ENCODE measurements around the gene SELENOP.
A peak's percentile ranks its signal among the peaks of the same experiment; 100 is the strongest.

SELENOP gene

DNA sequence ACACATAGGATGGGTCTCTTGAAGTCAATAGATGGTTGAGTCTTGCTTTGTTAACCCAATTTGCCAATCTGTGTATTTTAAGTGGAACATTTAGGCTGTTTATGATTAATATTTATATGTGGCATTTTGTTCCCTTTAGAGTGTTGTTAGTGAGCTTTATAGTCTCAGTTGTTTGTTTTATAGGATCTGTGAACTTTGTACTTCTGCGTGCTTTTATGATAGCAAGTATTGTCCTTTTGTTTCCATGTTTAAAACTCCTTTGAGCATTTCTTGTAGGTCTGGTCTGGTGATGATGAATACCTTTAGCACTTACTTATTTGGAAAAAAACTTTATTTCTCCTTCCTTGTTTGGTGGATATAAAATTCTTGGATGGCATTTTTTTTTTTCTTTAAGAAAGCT is 23.8 kb downstream of the SELENOP start:
- no peak for DNase-seq

DNA sequence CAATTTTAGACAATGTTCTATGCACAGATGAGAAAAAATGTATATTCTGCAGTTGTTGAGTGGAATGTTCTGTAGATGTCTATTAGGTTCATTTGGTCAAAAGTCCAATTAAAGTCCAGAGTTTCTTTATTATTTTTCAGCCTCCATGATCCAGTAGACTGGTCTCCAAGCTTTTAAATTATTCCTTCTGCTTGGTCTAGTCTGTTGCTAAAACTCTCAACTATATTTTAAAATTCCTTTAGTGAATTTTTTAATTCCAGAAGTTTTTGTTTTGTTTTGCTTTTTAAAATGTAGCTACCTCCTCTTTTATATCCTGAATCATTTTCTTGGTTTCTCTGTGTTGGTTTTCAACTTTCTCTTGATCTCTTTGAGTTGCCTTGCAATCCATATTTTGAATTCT is 24.6 kb downstream of the SELENOP start:
- no peak for DNase-seq

DNA sequence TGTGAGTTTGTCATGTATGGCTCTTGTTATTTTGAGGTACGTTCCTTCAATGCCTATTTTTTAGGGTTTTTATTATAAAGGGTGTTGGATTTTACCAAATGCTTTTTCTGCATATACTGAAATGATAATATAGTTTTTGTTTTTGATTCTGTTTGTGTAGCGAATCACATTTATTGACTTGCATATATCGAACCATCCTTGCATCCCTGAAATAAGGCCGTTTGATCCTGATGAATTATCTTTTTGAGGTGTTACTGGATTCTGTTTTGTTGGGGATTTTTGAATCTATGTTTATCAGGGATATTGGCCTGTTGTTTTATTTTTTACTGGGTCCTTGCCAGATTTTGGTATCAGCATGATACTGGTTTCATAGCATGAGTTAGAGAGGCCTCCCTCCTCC is 25.9 kb downstream of the SELENOP start:
- no peak for DNase-seq

DNA sequence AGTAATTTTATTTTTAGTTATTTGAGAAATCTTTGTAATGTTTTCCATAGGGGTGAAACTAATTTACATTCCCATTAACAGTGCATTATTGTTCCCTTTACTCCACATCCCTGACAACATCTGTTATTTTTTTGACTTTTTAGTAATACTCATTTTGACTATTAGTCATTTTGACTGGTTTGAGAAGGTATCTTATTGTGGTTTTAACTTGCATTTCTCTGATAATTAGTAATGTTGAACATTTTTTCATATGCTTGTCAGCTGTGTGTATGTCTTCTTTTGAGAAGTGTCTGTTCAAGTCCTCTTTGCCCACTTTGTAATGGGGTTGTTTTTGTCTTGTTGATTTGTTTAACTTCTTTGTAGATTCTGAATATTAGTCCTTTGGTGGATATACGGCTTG is 27.6 kb downstream of the SELENOP start:
- no peak for DNase-seq

DNA sequence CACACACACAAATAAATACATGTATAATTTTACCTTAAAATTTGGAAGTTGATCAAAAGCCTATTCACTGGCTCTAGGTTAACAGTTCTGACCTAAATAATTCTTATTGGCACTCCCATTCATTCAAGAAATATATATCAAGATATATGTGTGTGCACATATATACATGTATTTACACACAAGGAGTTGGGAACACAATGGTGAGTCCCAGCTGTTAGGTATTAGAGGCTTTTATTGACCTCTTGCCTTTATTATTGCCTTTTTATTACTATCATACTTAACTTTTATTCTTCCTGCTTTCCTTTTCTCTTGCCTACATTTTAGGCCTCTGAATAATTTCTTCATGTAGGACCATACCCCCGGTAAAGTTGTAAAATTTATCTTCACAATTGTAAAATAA is 30.1 kb downstream of the SELENOP start:
- no peak for DNase-seq

DNA sequence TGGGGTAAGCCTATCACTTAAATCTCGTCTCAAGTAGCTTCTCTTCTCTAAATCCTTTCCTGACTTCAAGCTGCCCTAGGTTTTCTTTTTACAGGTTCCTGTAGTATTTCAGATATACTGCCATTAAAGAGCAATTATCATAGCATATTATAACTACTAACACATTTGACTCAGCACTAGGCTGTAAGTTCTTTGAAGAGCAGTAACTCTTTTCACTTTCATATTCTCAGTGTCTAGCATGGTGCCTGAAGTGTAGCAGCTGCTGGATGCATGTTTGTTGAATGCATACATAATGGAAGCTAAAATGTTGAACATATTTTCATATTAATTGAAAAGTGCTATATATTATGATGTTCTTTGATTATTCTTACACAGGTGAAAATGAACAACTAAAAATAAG is 32.6 kb downstream of the SELENOP start:
- no peak for DNase-seq

DNA sequence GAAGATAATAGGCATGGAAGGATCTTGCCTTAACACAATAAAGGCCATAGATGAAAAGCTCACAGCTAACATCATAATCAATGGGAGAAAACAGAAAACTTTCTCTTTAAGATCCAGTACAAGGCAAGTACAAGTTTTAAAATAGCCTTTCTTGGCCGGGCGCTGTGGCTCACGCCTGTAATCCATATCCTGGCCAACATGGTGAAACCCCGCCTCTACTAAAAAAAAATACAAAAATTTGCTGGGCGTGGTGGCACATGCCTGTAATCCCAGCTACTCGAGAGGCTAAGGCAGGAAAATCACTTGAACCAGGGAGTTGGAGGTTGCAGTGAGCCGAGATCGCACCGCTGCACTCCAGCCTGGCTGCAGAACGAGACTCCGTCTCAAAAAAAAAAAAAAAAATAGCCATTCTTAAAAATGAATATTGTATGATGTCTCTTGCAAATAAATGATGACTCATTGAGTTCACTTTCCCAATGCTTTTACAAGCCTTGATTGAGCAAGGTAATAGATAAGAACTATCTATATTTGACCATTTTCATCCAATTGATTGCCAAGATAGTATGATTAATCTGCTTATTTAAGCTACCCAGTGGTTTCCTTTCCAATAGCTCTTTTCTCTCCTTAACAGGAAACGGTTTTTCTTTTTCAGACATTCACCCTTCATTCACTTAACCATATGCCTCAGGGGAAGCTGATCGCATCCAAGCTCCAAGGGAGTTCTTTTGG is 39.3 kb downstream of the SELENOP start:
- DNase-seq: no peak

DNA sequence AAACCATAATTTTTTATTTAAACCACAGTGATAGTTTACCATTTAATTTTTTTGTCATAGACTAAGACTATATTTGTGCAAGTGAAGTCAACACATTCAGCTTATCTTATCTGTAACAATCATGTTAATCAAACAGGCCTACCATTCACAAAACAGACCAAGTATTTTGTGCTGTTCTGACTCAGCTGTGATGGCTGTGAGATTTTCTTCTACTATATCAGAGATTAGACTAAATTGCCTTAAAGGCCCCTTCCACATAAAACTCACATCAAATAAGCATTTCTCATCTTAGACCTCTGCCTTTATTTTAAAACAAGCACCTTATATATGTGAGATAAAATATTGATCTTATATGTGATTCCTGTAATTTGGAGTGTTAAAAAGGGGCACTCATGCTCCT is 41.7 kb downstream of the SELENOP start:
- no peak for DNase-seq

DNA sequence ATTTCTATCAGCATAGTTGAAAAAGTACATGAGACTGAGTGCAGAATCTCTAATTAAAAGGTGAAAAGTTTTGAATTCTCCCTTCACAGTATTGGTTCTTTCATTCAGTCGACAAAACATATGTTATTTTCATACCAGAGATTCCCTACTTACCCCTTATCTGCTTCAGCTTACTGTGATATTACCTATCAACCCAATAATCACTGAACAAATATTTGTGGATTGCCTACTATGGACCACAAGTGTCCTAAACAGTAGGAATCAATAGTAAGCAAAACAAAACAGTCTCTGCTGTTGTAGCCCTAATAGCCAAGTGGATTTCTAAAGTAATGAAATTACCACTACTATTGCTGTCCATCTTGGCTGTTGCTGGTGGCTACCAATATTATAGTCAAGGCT is 43.6 kb downstream of the SELENOP start:
- no peak for DNase-seq

DNA sequence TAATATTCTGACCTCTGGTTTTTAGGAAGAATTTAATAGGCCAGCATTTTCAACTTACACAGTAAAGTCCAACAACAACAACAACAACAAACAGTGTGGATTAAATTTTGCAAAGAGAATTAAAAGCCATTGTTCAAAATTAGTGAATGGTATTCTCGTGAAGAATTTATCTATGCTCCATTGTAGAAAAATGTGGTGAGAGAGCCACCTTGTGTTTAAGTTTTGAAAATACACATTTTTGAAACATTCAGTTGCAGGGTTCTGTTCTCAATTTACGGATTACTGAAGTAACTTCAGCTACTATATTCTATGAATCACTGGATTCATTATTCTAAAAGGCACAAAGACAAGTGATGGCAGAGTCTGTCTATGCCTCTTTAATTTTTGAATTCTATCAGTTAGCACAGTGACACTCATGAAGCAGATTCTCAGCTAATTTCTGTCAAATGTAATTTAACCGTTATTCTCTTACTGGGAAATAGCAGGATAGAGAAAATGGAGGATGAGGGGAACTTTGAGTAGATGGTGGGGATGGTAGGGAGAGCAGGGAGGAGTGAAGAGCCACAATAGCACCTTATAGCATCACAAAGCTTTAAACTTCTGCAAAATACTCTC is 44.1 kb downstream of the SELENOP start:
- peak; percentile 37 for DNase-seq

DNA sequence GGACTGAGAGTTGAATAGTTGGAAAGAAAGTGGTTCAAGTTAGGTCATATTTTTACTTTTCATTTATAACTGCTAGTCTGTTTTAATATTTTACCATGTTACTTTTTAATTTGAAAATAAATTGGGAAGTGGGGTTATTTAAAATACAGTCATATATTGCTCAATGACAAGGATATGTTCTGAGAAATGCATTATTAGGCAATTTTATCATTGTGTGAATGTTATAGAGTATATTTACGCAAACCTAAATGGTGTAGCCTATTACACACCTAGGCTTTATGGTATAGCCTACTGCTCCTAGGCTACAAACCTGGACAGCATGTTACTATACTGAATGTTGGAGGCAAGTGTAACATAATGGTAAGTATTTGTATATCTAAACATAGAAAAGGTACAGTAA is 49.9 kb downstream of the SELENOP start:
- no peak for DNase-seq

DNA sequence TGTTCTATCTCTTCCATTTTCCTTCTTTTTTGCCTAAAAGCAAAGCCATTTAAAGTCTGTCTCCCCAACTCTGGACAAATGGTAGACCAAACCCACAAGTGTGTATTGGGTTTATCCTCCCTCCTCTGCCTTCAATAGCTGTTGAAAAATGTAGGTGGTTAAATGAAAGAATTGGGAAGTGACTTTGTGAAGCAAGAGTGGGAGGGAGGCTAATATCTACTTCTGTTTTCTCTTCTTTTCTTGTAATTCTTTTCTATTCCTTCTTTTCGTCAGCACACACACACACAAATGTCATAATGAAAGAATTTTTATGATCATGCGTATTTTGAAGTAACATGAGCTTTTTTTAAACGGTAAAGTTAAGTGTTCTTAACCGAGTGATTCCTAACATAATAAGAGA is 51.3 kb downstream of the SELENOP start:
- DNase-seq: no peak

DNA sequence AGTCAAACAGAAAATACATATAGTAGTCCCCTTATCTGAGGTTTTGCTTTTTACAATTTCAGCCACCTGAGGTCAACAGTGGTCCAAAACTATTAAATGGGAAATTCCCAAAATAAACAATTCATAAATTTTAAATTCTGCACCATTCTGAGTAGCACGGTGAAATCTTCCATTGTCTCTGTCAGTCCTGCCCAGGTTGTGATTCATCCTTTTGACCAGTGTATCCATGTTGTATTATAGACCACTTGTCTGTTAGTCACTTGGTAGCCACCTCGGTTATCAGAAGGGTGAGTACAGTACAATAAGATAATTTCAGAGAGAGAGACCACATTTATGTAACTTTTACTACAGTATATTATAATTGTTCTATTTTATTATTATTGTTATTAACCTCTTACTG is 52.2 kb downstream of the SELENOP start:
- no peak for DNase-seq

DNA sequence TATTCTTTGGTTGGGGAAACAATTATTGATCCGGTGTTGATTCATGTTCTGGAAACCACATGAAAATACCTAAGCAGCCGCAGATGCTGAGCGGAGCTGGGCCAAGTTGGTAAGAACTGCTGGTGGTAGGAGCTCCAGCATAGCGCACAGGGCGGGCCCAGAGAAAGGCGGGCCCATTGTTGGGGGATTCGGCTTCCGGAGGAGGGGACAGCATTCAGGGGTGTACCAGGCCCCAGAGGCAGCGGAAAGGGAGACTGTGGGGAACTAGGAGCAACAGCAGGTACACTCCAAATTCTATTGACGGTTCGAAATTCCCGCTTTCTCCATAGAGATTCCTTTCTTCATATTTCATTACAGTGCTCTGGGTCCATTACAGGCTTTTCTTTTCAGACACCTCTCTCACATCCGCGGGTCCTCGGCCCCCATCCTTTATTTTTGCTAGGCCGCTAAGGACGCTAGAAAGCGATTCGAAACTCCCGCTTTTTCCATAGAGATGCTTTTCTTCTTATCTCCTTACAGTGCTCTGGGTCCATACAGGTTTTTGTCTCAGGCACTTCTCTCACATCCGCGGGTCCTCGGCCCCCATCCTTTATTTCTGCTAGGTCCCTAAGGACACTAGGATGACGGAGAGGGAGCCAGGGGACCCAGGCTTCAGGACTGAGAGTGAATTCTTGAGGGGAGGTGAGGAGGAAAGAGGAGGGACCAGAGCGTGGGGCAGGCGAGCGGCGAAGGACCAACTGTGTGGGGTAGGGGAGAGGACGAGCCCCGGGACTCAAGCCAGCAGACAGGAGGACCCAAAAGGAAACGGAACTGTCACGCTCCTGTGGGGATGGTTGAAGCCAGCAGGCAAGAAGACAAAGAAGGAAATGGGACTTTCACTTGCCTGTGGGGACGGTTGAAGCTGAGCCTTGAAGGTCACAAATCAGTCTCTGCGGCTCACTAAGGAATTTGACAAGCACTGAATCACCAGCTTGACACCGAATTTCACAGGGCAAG is 54.8 kb downstream of the SELENOP start, which contains the start of gene CCDC152:
CCDC152 (plus strand) TSS at position 213 of the 996 bp plus-strand sequence. CDS start 2,304 bp downstream, outside the sequence.
- no peak for DNase-seq

DNA sequence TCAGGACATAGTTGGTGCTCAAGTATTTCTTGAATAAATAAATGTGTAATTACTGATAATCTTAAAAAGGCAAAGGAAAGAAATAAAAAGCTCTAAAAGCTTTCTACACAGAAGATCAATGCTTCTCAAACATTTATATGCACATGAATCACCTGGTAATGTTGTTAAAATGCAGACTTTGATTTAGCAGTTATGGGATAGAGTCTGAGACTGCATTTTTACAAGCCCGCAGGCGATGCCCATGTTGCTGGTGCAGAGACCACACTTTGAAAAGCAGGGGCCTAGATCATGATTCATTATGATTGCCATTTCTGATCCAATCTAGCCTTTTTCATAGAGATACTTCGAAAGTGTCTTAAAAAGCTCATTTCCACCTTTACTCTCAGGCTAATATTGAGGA is 58.6 kb downstream of the SELENOP start:
- DNase-seq: no peak

DNA sequence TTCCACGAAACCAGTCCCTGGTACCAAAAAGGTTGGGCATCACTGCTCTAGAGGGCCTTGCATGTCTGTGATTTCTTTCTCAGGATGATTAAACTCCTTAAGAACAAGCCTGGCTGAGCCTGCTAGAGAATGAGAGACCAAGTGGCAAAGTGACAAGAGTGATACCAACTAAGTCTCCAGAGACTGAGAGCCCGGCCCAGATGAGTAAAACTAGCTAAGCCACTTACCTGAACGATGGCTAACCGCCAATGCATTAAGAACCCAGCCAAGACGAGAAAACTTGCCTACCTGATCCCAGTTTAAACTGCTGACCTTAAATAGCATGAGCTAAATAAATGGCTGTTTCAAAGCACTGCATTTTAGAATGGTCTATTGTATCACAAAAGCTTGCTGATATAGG is 60.6 kb downstream of the SELENOP start:
- no peak for DNase-seq

DNA sequence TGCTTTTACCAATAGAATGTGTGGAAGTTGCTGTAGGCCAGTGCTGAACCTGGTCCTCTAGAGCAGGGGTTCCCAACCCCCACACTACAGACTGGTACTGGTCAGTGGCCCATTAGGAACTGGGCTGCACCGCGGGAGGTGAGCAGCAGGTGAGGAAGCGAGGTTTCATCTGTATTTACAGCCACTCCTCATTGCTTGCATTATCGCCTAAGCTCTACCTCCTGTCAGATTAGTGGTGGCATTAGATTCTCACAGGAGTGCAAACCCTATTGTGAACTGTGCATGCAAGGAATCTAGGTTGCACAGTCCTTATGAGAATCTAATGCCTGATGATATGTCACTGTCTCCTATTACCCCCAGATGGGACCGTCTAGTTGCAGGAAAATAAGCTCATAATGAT is 61.2 kb downstream of the SELENOP start:
- DNase-seq: no peak
